MCF 10A (cell line): ENCODE measurements around the gene ARMC8. TPM values are rescaled to one million over a fixed set of nuclear protein-coding genes. Genes with fewer than 3 reads are reported as not detected.

ENCODE experiments used
- BruUV-seq: library from RNA; stranded (reverse); fragments of 400-500 nt; replicated peaks from 2 replicates; lab custom pipeline; 2021; lab: Mats Ljungman, UMichigan
- CTCF ChIA-PET: fragments of 300-600 bp; sonication (Branson Sonifier 250); formaldehyde crosslinking; extraction: SDS; loops from one replicate; lab custom pipeline; 2021; ENCODE audit warnings: antibody characterized with exemption, inconsistent platforms; lab: Yijun Ruan, JAX
- POLR2A ChIA-PET: fragments of 300-600, 350-650 bp; sonication (Branson Sonifier 250); formaldehyde crosslinking; extraction: SDS; loops from one replicate; lab custom pipeline; 2020; ENCODE audit warnings: antibody characterized with exemption, inconsistent platforms; lab: Yijun Ruan, JAX
- DNase-seq: peaks from one replicate; pipeline ENCODE4 v3.0.0-alpha.2; 2018; ENCODE audit not compliant: unreplicated experiment
- H3K27ac Mint-ChIP-seq: one replicate; pipeline ENCODE4 v1.8.0; 2022; ENCODE audit warnings: mild to moderate bottlenecking, low read depth, mixed read lengths; ENCODE audit not compliant: unreplicated experiment
- H3K27me3 Mint-ChIP-seq: one replicate; pipeline ENCODE4 v1.8.0; 2022; ENCODE audit warnings: mixed read lengths; ENCODE audit not compliant: insufficient read depth, unreplicated experiment
- H3K36me3 Mint-ChIP-seq: one replicate; pipeline ENCODE4 v1.8.0; 2022; ENCODE audit warnings: mild to moderate bottlenecking, moderate library complexity, mixed read lengths; ENCODE audit not compliant: insufficient read depth, unreplicated experiment
- H3K4me1 Mint-ChIP-seq: one replicate; pipeline ENCODE4 v1.8.0; 2022; ENCODE audit warnings: mixed read lengths; ENCODE audit not compliant: insufficient read depth, unreplicated experiment
- H3K4me3 Mint-ChIP-seq: one replicate; pipeline ENCODE4 v1.8.0; 2022; ENCODE audit warnings: mild to moderate bottlenecking, moderate library complexity, mixed read lengths; ENCODE audit not compliant: unreplicated experiment
- H3K9me3 Mint-ChIP-seq: one replicate; pipeline ENCODE4 v1.8.0; 2022; ENCODE audit warnings: mixed read lengths; ENCODE audit not compliant: unreplicated experiment
- CTCF ChIP-seq: fragments of 200-600 bp; IDR thresholded peaks from one replicate; pipeline ENCODE4 v1.8.0; 2022; ENCODE audit warnings: antibody characterized with exemption, mild to moderate bottlenecking; ENCODE audit not compliant: unreplicated experiment
- intact Hi-C: fragments of 100-400 bp; cut with micrococcal nuclease; formaldehyde crosslinking; loops from 2 replicates; pipeline ENCODE4 v1.14.1; 2022
- total RNA-seq: library from RNA; stranded (reverse); gene quantifications from 2 replicates; pipeline ENCODE4 v1.2.3, GENCODE V29; 2022

The ARMC8 gene
- total RNA-seq, 1 experiment from 2014 or later: 29.8 TPM

- Mint-ChIP-seq H3K9me3 (no peaks in the 10 kb centered on the region), H3K27ac (no peak overlapping the region), H3K27me3 (no peaks in the 10 kb centered on the region), H3K36me3 (peaks cover 16% of the 10 kb centered on the region), H3K4me1 (no peaks in the 10 kb centered on the region), H3K4me3 (no peak overlapping the region)
- intact Hi-C loops: no loop called here
- ChIA-PET POLR2A (interaction anchor here (1.4 kb wide), 1 partner anchor 19 kb away, joined by 3 read pairs; no protein-coding TSS in a partner anchor), CTCF (interaction anchor here (1.0 kb wide), 1 partner anchor 27 kb away, joined by 3 read pairs; no protein-coding TSS in a partner anchor)
- BruUV-seq: TSS peak; percentile 13
- DNase-seq: no peak
- TF ChIP-seq CTCF: no peak
These were observed 113.5 kb downstream of the ARMC8 start for GRCh38 chr3:138300647-138301046.

- no TSS peak for BruUV-seq
- H3K4me3 Mint-ChIP-seq: no peak overlapping the region
- CTCF ChIA-PET: no interaction called here
- H3K27ac Mint-ChIP-seq: no peak overlapping the region
- H3K36me3 Mint-ChIP-seq: peaks cover 6% of the 10 kb centered on the region
- peaks cover 13% of the 10 kb centered on the region for H3K9me3 Mint-ChIP-seq
- no peaks in the 10 kb centered on the region for H3K27me3 Mint-ChIP-seq
- intact Hi-C loops: no loop called here
- POLR2A ChIA-PET: no interaction called here
- DNase-seq: no peak
- no peak for TF ChIP-seq CTCF
- no peaks in the 10 kb centered on the region for H3K4me1 Mint-ChIP-seq
These were observed 116.4 kb downstream of the ARMC8 start for GRCh38 chr3:138303474-138303873.

- Mint-ChIP-seq H3K4me1 (no peaks in the 10 kb centered on the region), H3K36me3 (no peaks in the 10 kb centered on the region), H3K4me3 (no peak overlapping the region), H3K9me3 (peaks cover 26% of the 10 kb centered on the region), H3K27me3 (peaks cover 25% of the 10 kb centered on the region), H3K27ac (no peak overlapping the region)
- intact Hi-C loops: no loop called here
- CTCF ChIA-PET: interaction anchor here (1.3 kb wide), 1 partner anchor 20 kb away, joined by 4 read pairs; no protein-coding TSS in a partner anchor
- BruUV-seq: no TSS peak
- POLR2A ChIA-PET: no interaction called here
- TF ChIP-seq CTCF: no peak
- DNase-seq: no peak
These were observed 120.8 kb downstream of the ARMC8 start for GRCh38 chr3:138307899-138308298.

GRCh38 chr3:138308783-138309182 is 121.7 kb downstream of the ARMC8 start:
- POLR2A ChIA-PET: interaction anchor here (0.6 kb wide), 1 partner anchor 501 kb away, joined by 4 read pairs; no protein-coding TSS in a partner anchor
- DNase-seq: no peak
- Mint-ChIP-seq H3K36me3 (no peaks in the 10 kb centered on the region), H3K4me1 (no peaks in the 10 kb centered on the region), H3K27me3 (peaks cover 25% of the 10 kb centered on the region), H3K27ac (no peak overlapping the region), H3K9me3 (peaks cover 26% of the 10 kb centered on the region), H3K4me3 (no peak overlapping the region)
- CTCF ChIA-PET: interaction anchor here (0.6 to 1.3 kb wide), 7 partner anchors 12 to 604 kb away, joined by 3 to 5 read pairs (median 4); no protein-coding TSS in a partner anchor
- BruUV-seq: no TSS peak
- intact Hi-C loops: no loop called here
- TF ChIP-seq CTCF: no peak
